HCT116 (cell line): ENCODE results near the gene PROX2.

Source experiments
- CBX3 ChIP-seq: IDR thresholded peaks from 2 replicates; pipeline ENCODE4 v1.6.1; 2012; ENCODE audit warnings: low read depth
- CTCF ChIP-seq, 3 experiments: fragments of 200-600 bp in 1 of 3; sonication (generic) in 1 of 3; IDR thresholded peaks in 2 of 3; conservative IDR thresholded peaks in 1 of 3; 2 replicates each; pipeline ENCODE4 v1.5.1; 2012 to 2017; ENCODE audit warnings: low read depth in 2 of 3, low read length in 2 of 3, antibody characterized with exemption in 1 of 3, borderline replicate concordance in 1 of 3, control low read depth in 1 of 3, mild to moderate bottlenecking in 1 of 3, mixed read lengths in 1 of 3, mixed run types in 1 of 3, moderate library complexity in 1 of 3; ENCODE audit not compliant: insufficient read depth in 1 of 3
- POLR2A ChIP-seq: IDR thresholded peaks from 2 replicates; pipeline ENCODE4 v1.7.0; 2011; ENCODE audit warnings: borderline replicate concordance; ENCODE audit not compliant: insufficient read depth, insufficient read length; ENCODE audit errors: extremely low read depth
- POLR2AphosphoS5 ChIP-seq: IDR thresholded peaks from 2 replicates; pipeline ENCODE4 v1.6.1; 2011; ENCODE audit warnings: mild to moderate bottlenecking, low read depth, low read length, moderate library complexity
- RAD21 ChIP-seq: IDR thresholded peaks from 2 replicates; pipeline ENCODE4 v1.6.1; 2012; ENCODE audit warnings: low read depth, mild to moderate bottlenecking
- ZNF274 ChIP-seq: fragments of 200-500 bp; sonication (Bioruptor generic); IDR thresholded peaks from 2 replicates; pipeline ENCODE4 v1.6.1; 2014; ENCODE audit warnings: mild to moderate bottlenecking, low read depth, low read length, inconsistent platforms

- TF ChIP-seq POLR2A (no peak), CBX3 (no peak), CTCF (IDR thresholded peaks at IDR 0.05 in 2 of 3, conservative IDR thresholded peaks at IDR 0.05 in 1 of 3; ENCODE audit: borderline replicate concordance in 1 of 3, insufficient read depth in 1 of 3, low read depth in 2 of 3, low read length in 2 of 3) (no peak), ZNF274 (no peak), POLR2AphosphoS5 (no peak), RAD21 (no peak)
These were observed 32.3 kb downstream of the PROX2 start for GRCh38 chr14:74843653-74844052.
